GM21360 (cell line): ENCODE measurements around the gene IRX1.

Source experiments
- ATAC-seq: cut with Tn5 transposase; IDR thresholded peaks from one replicate; pipeline ENCODE4 v1.9.1; 2021; ENCODE audit warnings: mild to moderate bottlenecking, moderate library complexity; ENCODE audit not compliant: unreplicated experiment

Gene IRX1

DNA sequence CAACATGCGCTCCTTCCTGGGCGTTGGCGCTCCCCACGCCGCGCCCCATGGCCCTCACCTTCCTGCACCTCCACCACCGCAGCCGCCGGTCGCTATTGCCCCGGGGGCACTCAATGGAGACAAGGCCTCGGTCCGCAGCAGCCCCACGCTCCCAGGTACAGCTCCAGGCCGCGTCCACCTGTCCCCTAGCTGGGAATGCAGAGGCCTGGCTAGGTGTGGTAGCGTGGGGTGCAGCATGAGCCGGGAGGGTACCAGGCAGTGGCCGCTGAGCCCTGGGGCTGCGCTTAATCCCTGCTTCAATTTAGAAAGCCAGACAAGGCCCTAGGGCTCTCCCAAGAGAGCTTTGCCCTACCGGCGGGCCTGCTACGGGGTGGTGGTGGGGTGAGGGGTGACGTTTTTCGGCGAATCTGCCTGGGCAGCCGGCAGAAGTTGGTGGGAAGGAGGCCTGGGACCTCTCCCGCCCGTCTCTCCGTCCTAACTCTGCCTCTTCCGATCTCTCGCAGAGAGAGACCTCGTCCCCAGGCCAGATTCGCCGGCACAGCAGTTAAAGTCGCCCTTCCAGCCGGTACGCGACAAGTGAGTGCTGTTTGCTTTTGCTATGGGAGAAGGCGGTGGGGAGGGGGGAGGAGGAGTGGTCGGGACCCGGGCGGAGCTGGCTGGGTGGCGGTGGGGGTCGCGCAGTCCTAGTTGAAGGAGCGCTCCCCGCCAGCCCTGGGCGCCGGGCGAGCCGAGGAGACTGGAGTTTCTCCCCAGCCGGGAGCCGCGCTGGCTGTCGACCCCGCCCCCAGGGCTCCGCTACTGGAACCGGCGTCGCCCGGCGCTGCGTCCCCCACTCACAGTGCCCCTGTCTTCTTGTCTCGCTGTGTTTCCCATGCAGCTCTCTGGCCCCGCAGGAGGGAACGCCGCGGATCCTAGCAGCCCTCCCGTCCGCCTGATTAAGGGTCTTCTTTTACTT lies 4.8 kb downstream of the IRX1 start:
- ATAC-seq = no peak

DNA sequence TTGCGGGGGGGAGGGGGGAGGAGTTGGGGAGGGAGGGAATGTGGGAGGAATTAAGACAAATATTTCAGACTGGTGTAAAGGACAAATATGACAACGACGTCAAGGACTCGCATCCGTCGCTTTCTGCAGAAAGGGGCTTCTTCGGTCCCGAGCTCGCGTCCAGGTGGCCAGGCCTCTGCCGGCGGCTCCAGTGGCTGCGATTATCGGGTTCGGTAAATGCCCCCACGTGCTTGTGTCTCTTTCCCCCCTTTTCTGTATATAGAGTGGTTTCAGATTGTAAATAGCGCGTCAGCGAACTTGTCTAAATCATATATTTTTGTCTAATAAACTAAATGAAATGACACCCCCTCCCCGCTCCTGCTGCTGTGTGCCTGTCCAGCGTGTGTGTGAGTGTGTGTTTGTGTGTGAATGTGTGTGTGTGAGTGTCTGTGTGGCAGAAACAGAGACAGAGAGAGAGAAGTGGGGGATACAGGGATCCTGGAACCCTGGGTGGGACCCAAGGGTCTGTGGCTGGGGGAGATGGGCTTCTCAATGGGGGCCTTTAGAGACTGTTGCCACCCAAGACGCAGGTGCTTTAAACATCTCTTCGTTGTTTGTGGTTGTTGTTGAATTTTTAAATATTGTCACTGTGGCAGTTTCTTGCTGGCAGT lies 5.6 kb downstream of the IRX1 start:
- ATAC-seq = no peak

DNA sequence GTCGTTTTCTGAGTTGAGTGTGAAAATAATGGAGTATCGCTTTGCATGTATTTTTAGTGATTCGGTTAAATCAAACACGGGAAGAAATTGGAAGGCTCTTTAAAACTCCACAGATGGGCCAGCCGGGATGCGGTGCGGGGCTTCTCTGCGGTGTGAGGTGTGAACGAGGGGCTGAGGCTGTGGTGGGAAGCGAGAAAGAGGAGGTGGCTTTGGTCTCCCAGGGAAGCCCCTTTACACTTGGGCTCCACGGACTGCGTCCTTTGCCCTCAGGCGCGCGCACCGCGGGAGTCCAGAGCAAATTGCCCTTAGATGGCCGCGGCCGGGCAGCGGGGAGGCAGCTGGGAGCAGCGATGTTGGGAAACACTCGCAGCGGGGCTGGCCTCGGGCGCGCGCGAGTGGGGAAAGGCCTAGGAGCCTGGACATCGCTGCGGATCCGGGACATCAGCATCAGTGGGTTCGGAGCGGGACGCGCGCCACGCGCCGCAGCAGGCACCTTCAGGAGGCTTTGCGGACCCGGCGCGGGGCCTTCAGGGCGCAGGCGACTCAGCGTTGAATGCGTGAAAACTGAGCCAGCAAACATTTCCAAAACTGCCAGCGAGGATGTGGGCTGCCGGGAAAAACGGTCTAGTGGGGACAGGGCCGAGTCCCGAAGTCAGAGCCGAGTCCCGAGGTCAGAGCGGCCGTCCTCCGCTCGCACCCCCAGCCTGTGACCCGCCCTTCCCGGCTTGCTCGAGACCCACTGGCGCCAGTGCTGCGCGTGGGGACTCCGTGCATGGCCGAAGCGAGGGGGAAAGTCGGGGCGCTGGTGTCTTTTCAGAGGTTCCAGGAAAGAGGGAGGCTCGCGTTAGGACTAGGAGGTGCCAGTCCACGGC lies 6.5 kb downstream of the IRX1 start:
- ATAC-seq = no peak

DNA sequence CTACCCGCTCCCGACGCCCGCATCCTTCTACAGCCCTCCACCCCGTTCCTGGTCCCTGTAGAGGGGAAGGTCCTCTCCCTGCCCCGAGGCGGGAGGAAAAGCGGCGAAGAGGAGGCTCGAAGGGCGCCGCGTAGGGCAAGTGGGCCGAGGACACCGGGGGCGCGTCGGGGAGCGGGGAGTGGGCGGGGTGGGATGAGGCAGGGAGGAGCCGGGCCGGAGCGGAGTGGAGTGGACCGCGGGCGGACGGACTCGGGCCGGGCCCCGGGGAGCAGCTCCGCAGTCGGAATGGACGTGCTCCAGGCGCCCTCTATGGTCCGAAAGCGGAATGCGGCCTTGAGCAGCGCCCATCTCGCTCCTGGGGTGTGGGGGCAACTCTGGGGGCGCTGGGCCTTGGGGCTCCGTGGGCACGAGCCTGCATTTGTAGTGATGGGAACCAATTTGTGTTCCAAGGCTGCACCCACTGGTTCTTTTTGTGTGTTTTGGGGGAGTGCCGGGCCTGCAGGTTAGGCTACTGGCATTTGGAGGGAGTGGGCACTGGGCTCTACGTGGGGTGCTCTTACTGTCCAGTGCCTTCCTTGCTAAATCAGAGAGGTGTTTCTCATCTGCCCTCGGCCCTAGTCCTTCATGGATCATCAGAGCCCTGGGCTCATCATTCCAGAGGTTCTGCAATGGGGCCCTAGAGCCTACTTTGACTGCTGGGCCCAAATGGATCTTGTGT lies 7.3 kb downstream of the IRX1 start:
- no peak for ATAC-seq

DNA sequence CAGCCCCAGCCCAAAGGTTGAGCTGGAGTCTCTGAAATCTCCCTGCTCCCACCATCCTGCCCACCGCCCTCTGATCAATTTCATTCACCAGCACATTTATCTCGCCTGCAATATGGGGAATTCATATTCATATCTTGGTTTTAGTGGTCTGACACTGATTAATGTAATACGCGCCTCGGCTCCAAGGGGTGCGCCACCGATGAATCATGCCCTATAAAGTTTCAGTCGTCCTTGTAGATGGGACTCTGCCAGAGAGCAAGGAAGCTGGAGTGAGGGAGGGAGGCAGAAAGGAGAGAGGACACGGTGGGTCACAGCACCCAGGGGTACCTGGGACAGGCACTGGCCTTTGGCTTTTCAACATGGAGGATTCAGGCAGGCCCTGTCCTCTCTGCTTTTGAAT lies 8.9 kb downstream of the IRX1 start:
- no peak for ATAC-seq

- no peak for ATAC-seq
These were observed 9.8 kb downstream of the IRX1 start for GRCh38 chr5:3605298-3606010.

GRCh38 chr5:3606121-3606831 lies 10.6 kb downstream of the IRX1 start:
- no peak for ATAC-seq

- no peak for ATAC-seq
These were observed 12.0 kb downstream of the IRX1 start for GRCh38 chr5:3607541-3608181.

DNA sequence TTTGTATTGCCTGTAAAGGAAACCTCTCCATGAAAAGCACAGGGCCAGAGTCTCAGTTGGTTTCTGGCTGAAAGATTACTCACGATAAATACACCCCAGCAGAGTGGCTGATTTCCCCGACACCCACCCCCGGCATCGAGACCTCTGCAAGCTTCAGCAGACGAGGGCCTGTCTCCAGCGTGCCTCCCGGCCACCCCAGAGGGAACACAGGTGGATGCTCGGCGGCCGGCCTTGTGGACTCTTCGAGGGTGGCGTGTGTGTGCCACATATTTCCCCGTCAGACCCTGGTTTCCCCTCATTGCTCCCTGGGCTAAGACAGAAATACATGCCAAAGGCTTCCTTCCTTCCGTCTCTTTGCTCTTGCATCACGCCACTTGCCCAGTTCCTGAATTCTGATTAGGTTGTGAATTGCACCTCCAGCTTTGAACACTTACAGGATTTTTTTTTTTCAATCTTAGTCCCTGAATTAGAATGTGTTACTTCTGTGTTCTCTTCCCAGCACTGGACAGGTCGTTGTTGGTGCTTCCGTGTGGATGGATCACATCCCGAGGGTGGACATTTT lies 13.6 kb downstream of the IRX1 start:
- ATAC-seq = no peak

DNA sequence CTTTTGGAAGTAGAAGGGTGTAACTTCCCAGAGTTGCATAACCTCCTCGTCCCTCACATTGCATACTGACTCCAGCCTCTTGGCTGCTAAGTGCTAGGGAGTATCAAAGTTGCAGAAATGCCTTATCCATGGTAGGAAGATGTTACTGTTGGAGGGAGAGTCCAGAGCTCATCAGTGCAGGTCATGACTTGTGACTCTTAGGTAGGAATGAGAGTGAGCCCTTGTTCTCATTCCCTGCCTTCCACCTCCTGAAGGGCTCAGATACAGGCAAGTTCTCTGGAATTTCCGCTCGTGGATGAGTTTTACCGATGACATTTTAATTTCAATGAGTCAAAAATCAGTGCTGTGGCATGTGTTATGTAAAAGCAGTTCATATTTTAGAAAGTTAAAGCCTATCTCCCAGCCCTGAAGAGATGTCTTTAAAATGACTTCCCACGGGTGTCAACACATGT lies 17.0 kb downstream of the IRX1 start:
- ATAC-seq = no peak

DNA sequence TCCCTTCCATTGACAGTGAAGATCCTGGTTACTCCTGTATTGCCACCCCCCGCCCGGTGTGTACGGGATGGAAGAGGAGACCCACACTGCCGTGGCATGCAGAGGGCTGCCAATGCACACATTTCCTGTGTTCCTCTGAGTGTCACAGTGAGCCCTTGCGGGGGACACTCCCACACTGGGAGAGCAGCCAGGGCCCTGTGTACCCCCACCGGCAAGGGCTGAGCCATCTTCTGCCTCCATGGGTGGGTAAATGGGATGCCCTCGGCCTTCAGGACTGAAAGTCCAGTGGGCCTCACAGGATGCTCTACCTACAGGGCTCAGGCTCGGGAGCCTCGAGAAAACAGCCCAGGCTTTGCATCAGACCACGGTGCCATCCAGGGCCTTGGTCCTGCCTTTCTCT lies 18.1 kb downstream of the IRX1 start:
- no peak for ATAC-seq

GRCh38 chr5:3615217-3615616 lies 19.6 kb downstream of the IRX1 start:
- ATAC-seq = no peak

DNA sequence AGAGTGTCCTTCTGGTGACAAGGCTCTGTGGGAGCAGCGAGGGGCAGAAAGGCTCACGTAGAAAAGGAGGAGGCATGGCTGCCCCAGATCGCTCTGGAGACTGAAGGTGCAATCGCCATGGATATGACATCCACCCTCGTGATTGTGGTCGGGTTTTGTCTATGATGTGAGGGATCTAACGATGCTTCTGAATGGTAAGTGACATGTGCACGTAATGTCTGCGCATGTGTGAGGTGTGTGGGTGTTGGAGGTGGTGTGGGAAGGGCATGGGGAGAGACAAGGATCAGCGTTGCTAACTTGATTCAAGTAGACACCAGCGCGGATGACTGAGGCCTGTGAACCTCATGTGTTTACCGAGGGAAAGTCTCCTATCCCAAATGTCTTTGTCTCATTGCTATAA lies 20.2 kb downstream of the IRX1 start:
- no peak for ATAC-seq

- no peak for ATAC-seq
These were observed 23.9 kb downstream of the IRX1 start for GRCh38 chr5:3619579-3619978.

- ATAC-seq = no peak
These were observed 27.3 kb downstream of the IRX1 start for GRCh38 chr5:3622961-3623360.

DNA sequence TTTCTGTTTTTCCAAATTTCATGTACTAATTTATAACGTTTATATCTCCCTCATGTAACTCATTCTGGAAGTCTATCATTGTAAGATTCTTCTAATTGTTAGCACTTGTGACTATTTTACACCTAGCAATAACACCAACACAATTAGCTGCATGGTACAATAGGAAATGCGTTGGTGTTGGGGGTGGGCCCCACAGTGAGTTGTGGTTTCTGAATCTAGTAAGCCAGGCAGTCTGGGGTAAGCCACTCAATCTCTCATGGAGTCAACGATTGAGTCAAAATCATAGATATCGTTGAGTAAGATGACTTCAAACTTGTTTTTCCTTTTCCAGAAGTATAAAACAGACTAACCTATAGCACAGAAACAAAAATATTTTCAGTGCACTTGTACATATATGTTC lies 30.0 kb downstream of the IRX1 start:
- ATAC-seq = no peak

GRCh38 chr5:3634061-3634460 lies 38.4 kb downstream of the IRX1 start:
- no peak for ATAC-seq

- no peak for ATAC-seq
These were observed 43.5 kb downstream of the IRX1 start for GRCh38 chr5:3639175-3639574.

DNA sequence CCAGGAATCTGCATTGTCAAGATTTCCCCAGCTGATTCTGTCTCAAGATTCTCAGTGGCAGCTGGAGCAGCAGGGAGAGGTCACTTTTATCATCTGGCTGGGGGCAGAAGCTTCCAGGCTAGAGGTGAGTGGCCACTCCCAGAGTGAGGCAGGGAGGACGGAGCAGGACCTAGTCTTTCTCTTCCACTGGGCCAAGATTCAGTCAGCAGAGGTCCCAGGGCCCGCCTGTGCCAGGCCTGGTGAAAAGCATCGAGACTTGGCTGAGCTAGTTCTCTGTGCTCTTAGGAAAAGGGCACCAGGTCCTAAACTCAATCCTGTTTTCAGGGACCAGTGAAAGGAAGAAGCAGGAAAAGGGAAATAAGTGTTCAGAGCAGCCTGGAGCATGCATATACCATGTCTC lies 46.6 kb downstream of the IRX1 start:
- ATAC-seq = no peak
